ENCODE results near the gene DAPP1. TPM values are rescaled to one million over a fixed set of nuclear protein-coding genes. Genes with fewer than 3 reads are reported as not detected.

Gene DAPP1
- polyA plus RNA-seq, 2 of the 4 experiments (the other 2 are of a cell fraction): 0.03 TPM; not detected in 1

DNA sequence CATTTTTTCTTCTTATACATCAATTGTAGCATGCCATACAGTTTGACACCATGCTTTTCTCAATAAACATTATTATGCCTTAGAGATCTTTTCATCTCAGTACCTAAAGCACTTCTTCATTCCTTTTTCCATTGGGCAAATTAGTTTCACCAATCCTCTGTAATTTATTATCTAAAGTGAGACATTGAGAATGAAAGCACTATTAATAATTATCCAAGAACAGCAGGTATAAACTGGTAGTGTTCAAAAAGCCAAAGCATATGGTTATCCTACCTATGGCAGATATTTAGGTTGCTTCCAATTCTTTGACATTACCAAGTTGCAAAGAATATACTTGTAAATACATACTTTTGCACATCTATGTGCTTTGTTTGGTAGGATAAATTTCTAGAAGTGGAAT is 62.0 kb downstream of the DAPP1 start:
- CTCF ChIA-PET: no interaction called here
- no peak for FAIRE-seq

DNA sequence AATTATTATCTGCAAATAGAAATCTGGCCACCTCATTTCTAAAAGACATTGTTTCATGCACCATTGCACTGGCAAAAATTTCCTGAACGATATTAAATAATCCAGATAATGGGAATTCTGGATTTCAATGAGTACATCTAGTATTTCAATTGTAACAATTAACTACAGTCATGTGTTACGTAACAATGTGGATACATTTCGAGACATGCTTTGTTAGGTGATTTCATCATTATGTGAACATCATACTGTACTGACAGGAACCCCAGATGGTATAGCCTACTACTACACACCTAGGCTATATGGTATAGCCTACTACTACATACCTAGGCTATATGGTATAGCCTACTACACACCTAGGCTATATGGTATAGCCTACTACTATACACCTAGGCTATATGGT is 62.8 kb downstream of the DAPP1 start:
- FAIRE-seq (no peak), ATAC-seq (no peak), DNase-seq (ENCODE audit: low read depth in 1 of 2, low spot score in 1 of 2) (no peak)
- TF ChIP-seq CHD4 (IDR thresholded peaks at IDR 0.05; ENCODE audit: borderline replicate concordance): no peak
- TF ChIP-seq ZNF302 (CRISPR knock-in tag; IDR thresholded peaks at IDR 0.05): no peak
- no peak for TF ChIP-seq RNF2 (IDR thresholded peaks at IDR 0.05; ENCODE audit: borderline replicate concordance, low read depth)
- TF ChIP-seq, protein P1, sequence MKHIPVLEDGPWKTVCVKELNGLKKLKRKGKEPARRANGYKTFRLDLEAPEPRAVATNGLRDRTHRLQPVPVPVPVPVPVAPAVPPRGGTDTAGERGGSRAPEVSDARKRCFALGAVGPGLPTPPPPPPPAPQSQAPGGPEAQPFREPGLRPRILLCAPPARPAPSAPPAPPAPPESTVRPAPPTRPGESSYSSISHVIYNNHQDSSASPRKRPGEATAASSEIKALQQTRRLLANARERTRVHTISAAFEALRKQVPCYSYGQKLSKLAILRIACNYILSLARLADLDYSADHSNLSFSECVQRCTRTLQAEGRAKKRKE (CRISPR knock-in tag; IDR thresholded peaks at IDR 0.05; ENCODE audit: low read depth): no peak
- no peak for TF ChIP-seq JUN (IDR thresholded peaks at IDR 0.05)
- TF ChIP-seq, protein P2, sequence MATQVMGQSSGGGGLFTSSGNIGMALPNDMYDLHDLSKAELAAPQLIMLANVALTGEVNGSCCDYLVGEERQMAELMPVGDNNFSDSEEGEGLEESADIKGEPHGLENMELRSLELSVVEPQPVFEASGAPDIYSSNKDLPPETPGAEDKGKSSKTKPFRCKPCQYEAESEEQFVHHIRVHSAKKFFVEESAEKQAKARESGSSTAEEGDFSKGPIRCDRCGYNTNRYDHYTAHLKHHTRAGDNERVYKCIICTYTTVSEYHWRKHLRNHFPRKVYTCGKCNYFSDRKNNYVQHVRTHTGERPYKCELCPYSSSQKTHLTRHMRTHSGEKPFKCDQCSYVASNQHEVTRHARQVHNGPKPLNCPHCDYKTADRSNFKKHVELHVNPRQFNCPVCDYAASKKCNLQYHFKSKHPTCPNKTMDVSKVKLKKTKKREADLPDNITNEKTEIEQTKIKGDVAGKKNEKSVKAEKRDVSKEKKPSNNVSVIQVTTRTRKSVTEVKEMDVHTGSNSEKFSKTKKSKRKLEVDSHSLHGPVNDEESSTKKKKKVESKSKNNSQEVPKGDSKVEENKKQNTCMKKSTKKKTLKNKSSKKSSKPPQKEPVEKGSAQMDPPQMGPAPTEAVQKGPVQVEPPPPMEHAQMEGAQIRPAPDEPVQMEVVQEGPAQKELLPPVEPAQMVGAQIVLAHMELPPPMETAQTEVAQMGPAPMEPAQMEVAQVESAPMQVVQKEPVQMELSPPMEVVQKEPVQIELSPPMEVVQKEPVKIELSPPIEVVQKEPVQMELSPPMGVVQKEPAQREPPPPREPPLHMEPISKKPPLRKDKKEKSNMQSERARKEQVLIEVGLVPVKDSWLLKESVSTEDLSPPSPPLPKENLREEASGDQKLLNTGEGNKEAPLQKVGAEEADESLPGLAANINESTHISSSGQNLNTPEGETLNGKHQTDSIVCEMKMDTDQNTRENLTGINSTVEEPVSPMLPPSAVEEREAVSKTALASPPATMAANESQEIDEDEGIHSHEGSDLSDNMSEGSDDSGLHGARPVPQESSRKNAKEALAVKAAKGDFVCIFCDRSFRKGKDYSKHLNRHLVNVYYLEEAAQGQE (IDR thresholded peaks at IDR 0.05): no peak
- TF ChIP-seq HDAC2 (IDR thresholded peaks at IDR 0.05): no peak
- TF ChIP-seq ZC3H11A (IDR thresholded peaks at IDR 0.05): no peak
- TF ChIP-seq, protein P3, sequence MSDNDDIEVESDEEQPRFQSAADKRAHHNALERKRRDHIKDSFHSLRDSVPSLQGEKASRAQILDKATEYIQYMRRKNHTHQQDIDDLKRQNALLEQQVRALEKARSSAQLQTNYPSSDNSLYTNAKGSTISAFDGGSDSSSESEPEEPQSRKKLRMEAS (IDR thresholded peaks at IDR 0.05): no peak
- no peak for TF ChIP-seq FOSL2 (IDR thresholded peaks at IDR 0.05)
- no peak for TF ChIP-seq FOSL2 (CRISPR knock-in tag; IDR thresholded peaks at IDR 0.05)
- no peak for TF ChIP-seq SREBF2 (IDR thresholded peaks at IDR 0.05)
- TF ChIP-seq ZFP36 (IDR thresholded peaks at IDR 0.05; ENCODE audit: borderline replicate concordance, partially characterized antibody): no peak
- TF ChIP-seq FOSB (CRISPR knock-in tag; IDR thresholded peaks at IDR 0.05): no peak
- TF ChIP-seq NFE2L2 (conservative IDR thresholded peaks at IDR 0.05; ENCODE audit: low read length): no peak
- TF ChIP-seq ESRRA (IDR thresholded peaks at IDR 0.05; ENCODE audit: borderline replicate concordance, low read length): no peak
- ChIA-PET POLR2A (no interaction called here), CTCF (no interaction called here)
- no peaks in the 10 kb centered on the region for H3K4me1 ChIP-seq
- H3K9me3 ChIP-seq: no peaks in the 10 kb centered on the region
- no peak overlapping the region for H3K27ac ChIP-seq
- no peak overlapping the region for H3K4me3 ChIP-seq
- WGBS (ENCODE audit: missing lambda C conversion rate): 95% methylated on average over 3 of the region's 3 CpGs
- H3K4me2 ChIP-seq: no peak overlapping the region

More for the DNA sequence above, 62.0 kb downstream of the DAPP1 start:
- Histone ChIP-seq H3K4me3 (no peak overlapping the region), H3K9me3 (no peaks in the 10 kb centered on the region), H3K27ac (no peak overlapping the region), H3K4me2 (no peak overlapping the region), H3K4me1 (no peaks in the 10 kb centered on the region)
- ATAC-seq (no peak), DNase-seq (ENCODE audit: low read depth in 1 of 2, low spot score in 1 of 2) (no peak)
- TF ChIP-seq CEBPB (IDR thresholded peaks at IDR 0.05) (no peak), KDM5A (IDR thresholded peaks at IDR 0.05) (no peak), ESRRA (IDR thresholded peaks at IDR 0.05; ENCODE audit: borderline replicate concordance, low read length) (no peak), HDAC2 (IDR thresholded peaks at IDR 0.05) (no peak), CHD2 (IDR thresholded peaks at IDR 0.05; ENCODE audit: low read length, partially characterized antibody) (no peak), NPAS2 (CRISPR knock-in tag; IDR thresholded peaks at IDR 0.05; ENCODE audit: borderline replicate concordance) (no peak)
- TF ChIP-seq, protein P1 (CRISPR knock-in tag; IDR thresholded peaks at IDR 0.05; ENCODE audit: low read depth): no peak
- POLR2A ChIA-PET: no interaction called here

Data from A549 (cell line).